ENCODE results near the gene FBXO38. TPM values are rescaled to one million over a fixed set of nuclear protein-coding genes. Genes with fewer than 3 reads are reported as not detected.

Gene FBXO38
- total RNA-seq, 1 experiment from 2014 or later = 35.8 TPM

DNA sequence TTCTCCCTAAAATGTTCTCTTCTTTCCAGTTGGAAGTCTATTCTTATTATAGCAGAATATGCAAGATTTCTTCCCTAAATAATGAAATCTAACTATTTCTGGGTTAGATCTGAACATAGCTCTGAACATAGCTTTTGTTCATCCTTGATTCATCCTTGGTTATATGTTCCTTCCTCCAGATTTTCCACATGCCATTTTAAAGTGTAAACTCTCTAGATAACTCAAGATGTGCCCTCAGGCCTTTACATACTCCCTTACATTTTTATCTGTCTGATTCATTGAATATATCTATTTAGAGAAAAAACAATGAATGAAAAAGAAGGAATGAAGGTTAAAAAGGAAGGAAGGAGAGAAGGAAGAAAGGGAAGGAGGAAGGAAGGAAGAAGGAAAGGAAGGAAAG, 100.9 kb downstream of the FBXO38 start:
- no peaks in the 10 kb centered on the region for H3K36me3 Mint-ChIP-seq
- H3K4me3 Mint-ChIP-seq = no peak overlapping the region
- ATAC-seq = no peak
- CTCF ChIA-PET = interaction anchor here (3.4 kb wide), 1 partner anchor 246 kb away, joined by 15 read pairs; no protein-coding TSS in a partner anchor
- POLR2A ChIA-PET = no interaction called here
- H3K27ac Mint-ChIP-seq = no peak overlapping the region
- H3K4me1 Mint-ChIP-seq = peaks cover 7% of the 10 kb centered on the region
- no peak for DNase-seq (ENCODE audit: low spot score)
- H3K9me3 Mint-ChIP-seq = no peaks in the 10 kb centered on the region
- peaks cover 56% of the 10 kb centered on the region for H3K27me3 Mint-ChIP-seq (ENCODE audit: low read depth)
- TF ChIP-seq NFYB (CRISPR knock-in tag; conservative IDR thresholded peaks at IDR 0.05; ENCODE audit: low read depth) (no peak), HMGA2 (CRISPR knock-in tag; IDR thresholded peaks at IDR 0.05) (no peak), MLX (CRISPR knock-in tag; IDR thresholded peaks at IDR 0.05) (no peak), RELA (CRISPR knock-in tag; IDR thresholded peaks at IDR 0.05; ENCODE audit: borderline replicate concordance) (no peak), ZNF138 (CRISPR knock-in tag; conservative IDR thresholded peaks at IDR 0.05) (no peak), MAX (CRISPR knock-in tag; IDR thresholded peaks at IDR 0.05) (no peak), KAT7 (CRISPR knock-in tag; IDR thresholded peaks at IDR 0.05; ENCODE audit: borderline replicate concordance) (no peak), ELF4 (CRISPR knock-in tag; IDR thresholded peaks at IDR 0.05; ENCODE audit: low read depth) (no peak), ZNF219 (CRISPR knock-in tag; IDR thresholded peaks at IDR 0.05; ENCODE audit: borderline replicate concordance) (no peak), ESRRA (CRISPR knock-in tag; IDR thresholded peaks at IDR 0.05; ENCODE audit: borderline replicate concordance) (no peak), PREB (CRISPR knock-in tag; IDR thresholded peaks at IDR 0.05; ENCODE audit: borderline replicate concordance) (no peak)
- TF ChIP-seq, protein P1, sequence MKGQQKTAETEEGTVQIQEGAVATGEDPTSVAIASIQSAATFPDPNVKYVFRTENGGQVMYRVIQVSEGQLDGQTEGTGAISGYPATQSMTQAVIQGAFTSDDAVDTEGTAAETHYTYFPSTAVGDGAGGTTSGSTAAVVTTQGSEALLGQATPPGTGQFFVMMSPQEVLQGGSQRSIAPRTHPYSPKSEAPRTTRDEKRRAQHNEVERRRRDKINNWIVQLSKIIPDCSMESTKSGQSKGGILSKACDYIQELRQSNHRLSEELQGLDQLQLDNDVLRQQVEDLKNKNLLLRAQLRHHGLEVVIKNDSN (CRISPR knock-in tag; IDR thresholded peaks at IDR 0.05) = no peak
- TF ChIP-seq, protein P2, sequence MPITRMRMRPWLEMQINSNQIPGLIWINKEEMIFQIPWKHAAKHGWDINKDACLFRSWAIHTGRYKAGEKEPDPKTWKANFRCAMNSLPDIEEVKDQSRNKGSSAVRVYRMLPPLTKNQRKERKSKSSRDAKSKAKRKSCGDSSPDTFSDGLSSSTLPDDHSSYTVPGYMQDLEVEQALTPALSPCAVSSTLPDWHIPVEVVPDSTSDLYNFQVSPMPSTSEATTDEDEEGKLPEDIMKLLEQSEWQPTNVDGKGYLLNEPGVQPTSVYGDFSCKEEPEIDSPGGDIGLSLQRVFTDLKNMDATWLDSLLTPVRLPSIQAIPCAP (CRISPR knock-in tag; IDR thresholded peaks at IDR 0.05) = no peak
- TF ChIP-seq, protein P3, sequence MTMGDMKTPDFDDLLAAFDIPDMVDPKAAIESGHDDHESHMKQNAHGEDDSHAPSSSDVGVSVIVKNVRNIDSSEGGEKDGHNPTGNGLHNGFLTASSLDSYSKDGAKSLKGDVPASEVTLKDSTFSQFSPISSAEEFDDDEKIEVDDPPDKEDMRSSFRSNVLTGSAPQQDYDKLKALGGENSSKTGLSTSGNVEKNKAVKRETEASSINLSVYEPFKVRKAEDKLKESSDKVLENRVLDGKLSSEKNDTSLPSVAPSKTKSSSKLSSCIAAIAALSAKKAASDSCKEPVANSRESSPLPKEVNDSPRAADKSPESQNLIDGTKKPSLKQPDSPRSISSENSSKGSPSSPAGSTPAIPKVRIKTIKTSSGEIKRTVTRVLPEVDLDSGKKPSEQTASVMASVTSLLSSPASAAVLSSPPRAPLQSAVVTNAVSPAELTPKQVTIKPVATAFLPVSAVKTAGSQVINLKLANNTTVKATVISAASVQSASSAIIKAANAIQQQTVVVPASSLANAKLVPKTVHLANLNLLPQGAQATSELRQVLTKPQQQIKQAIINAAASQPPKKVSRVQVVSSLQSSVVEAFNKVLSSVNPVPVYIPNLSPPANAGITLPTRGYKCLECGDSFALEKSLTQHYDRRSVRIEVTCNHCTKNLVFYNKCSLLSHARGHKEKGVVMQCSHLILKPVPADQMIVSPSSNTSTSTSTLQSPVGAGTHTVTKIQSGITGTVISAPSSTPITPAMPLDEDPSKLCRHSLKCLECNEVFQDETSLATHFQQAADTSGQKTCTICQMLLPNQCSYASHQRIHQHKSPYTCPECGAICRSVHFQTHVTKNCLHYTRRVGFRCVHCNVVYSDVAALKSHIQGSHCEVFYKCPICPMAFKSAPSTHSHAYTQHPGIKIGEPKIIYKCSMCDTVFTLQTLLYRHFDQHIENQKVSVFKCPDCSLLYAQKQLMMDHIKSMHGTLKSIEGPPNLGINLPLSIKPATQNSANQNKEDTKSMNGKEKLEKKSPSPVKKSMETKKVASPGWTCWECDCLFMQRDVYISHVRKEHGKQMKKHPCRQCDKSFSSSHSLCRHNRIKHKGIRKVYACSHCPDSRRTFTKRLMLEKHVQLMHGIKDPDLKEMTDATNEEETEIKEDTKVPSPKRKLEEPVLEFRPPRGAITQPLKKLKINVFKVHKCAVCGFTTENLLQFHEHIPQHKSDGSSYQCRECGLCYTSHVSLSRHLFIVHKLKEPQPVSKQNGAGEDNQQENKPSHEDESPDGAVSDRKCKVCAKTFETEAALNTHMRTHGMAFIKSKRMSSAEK (CRISPR knock-in tag; IDR thresholded peaks at IDR 0.05; ENCODE audit: borderline replicate concordance) = no peak

GRCh38 chr5:148486456-148486855, 102.7 kb downstream of the FBXO38 start:
- ChIA-PET POLR2A (no interaction called here), CTCF (interaction anchor here (1.7 kb wide), 1 partner anchor 244 kb away, joined by 9 read pairs; no protein-coding TSS in a partner anchor)
- no peak overlapping the region for H3K27ac Mint-ChIP-seq
- peaks cover 57% of the 10 kb centered on the region for H3K27me3 Mint-ChIP-seq (ENCODE audit: low read depth)
- DNase-seq (ENCODE audit: low spot score) = no peak
- H3K4me3 Mint-ChIP-seq = no peak overlapping the region
- no peaks in the 10 kb centered on the region for H3K36me3 Mint-ChIP-seq
- ATAC-seq = no peak
- peaks cover 7% of the 10 kb centered on the region for H3K4me1 Mint-ChIP-seq
- H3K9me3 Mint-ChIP-seq = no peaks in the 10 kb centered on the region
- TF ChIP-seq FOXK1 (CRISPR knock-in tag; IDR thresholded peaks at IDR 0.05) (no peak), TCF7 (CRISPR knock-in tag; IDR thresholded peaks at IDR 0.05; ENCODE audit: low read depth) (no peak), ZNF317 (CRISPR knock-in tag; IDR thresholded peaks at IDR 0.05; ENCODE audit: borderline replicate concordance, low read depth) (no peak), RORB (CRISPR knock-in tag; IDR thresholded peaks at IDR 0.05) (no peak)
- TF ChIP-seq, protein P3 (CRISPR knock-in tag; IDR thresholded peaks at IDR 0.05; ENCODE audit: borderline replicate concordance) = no peak
- TF ChIP-seq, protein P2 (CRISPR knock-in tag; IDR thresholded peaks at IDR 0.05) = no peak
